ENCODE data around the gene TBC1D22A.

The TBC1D22A gene

DNA sequence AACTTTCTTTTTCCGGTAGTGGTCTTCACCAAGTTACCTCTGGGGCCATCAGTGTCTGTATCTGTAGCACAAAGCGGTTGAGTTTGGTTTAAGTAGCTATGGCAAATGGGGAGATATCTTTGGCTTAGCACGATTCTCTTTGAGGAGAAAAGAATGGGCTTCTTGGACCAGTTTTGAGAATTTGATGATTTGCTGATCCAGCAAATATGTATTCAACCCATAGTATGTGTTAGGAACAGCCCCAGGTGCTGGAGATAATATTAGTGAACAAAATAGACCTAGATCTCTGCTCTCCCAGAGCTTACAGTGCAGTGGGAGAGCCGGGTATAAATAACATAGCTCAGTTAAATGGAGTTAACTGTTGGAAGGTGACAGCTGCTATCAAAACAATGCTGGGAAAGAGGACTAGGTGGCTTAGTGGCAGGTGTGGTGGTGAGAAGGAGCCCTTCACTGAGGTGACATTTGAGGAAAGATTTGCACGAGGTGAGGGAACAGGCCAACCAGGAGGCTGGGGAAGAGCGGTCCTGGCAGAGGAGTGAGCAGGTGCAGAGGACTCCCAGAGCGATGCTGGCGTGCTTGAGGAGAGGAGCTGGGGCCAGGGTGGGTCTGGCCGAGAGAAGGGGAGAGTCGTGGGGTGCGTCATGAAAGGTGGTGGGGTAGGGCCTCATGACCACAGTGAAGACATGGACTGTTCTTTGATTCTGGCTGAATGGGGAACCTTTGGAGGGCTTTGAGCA is 5.0 kb downstream of the TBC1D22A start:
- no peak for DNase-seq
- TF ChIP-seq GATA1 (IDR thresholded peaks at IDR 0.05; ENCODE audit: low read depth, low read length): no peak
- TF ChIP-seq POLR2A (IDR thresholded peaks at IDR 0.05; ENCODE audit: low read length): no peak

DNA sequence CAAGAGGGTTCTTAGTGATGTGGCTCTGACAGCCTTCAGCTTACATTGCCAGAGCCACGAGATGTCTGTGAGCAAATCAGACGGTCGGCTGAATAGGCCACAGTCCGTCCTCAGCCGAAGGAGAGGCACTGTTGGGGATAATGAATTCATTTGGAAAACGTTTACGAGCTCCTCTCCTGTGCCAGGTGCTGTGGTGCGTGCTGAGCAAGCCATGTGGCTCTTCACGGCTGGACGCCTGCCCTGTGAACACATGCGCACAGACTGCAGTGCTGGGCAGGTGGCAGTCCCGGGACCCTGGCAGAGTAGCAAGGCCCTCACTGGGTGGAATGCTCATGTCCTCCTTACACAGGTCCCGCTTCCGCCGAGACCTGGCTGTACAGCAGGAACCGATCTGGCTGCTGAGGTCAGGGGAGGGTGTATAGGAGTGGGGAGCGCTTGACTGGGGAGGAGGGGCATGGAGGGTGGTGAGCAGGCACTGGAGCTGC is 6.8 kb downstream of the TBC1D22A start:
- no peak for TF ChIP-seq GATA1 (IDR thresholded peaks at IDR 0.05; ENCODE audit: low read depth, low read length)
- TF ChIP-seq POLR2A (IDR thresholded peaks at IDR 0.05; ENCODE audit: low read length): no peak
- no peak for DNase-seq

DNA sequence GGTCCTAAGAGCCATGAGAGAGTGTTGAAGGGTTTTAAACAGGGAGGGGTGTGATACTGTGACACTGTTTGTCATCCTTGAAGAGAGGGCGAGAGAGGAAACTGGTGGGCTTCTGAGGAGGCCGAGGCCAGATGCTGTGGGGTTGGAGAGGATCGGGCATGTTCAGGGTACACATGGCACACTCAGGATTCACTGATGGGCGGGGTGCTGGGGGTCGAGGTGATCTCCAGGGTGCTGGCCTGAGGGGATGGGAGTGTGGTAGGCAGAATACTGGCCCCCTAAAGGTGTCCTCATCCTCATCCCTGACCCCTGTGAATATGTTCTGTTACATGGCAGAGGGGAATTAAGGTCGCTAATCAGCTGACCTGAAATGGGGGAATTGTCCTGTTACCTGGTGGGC is 7.3 kb downstream of the TBC1D22A start:
- TF ChIP-seq GATA1 (IDR thresholded peaks at IDR 0.05; ENCODE audit: low read depth, low read length) (no peak), POLR2A (IDR thresholded peaks at IDR 0.05; ENCODE audit: low read length) (no peak)
- DNase-seq: no peak

DNA sequence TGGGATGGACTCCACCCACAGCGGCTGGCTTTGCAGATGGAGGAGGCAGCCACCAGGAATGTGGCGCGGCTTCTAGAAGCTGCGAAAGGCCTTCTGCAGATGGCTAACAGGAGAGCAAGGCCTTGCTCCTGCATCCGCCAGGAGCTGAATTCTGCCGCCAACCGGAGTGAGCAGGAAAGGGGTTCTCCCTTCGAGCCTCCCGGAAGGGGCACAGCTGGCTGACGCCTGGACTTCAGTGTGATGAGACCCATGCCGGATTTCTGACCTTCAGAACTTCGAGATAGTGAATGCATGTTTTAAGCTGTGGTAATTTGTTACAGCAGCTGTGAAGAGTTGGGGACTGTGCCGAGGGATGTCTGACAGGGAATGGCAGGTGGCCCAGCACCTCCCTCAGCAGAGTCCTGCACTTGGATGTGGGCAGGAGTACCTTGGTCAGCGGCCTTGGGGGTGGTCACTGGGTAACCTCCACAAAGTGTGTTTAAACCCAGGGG is 7.7 kb downstream of the TBC1D22A start:
- TF ChIP-seq POLR2A (IDR thresholded peaks at IDR 0.05; ENCODE audit: low read length) (no peak), GATA1 (IDR thresholded peaks at IDR 0.05; ENCODE audit: low read depth, low read length) (no peak)
- DNase-seq: no peak

DNA sequence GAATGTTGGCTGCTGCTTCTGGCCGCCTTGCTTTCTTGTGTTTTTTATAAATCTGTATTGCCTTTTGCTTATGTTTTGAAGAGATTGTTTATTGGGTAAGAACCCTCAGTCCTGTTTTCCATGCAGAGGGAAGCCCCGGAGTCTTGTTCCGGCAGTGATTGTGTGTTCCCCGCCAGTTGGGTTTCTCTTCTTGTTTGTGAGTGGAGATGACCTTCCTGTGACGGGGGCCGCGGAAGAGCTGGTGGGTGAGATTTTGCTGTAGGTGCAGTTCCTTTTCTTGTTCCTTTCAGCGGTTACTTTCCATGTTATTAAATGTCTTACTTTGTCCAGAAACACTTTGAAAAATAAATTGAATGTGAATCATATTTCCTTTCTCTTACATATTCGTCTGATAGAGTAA is 8.3 kb downstream of the TBC1D22A start:
- DNase-seq: no peak
- no peak for TF ChIP-seq GATA1 (IDR thresholded peaks at IDR 0.05; ENCODE audit: low read depth, low read length)
- no peak for TF ChIP-seq POLR2A (IDR thresholded peaks at IDR 0.05; ENCODE audit: low read length)

DNA sequence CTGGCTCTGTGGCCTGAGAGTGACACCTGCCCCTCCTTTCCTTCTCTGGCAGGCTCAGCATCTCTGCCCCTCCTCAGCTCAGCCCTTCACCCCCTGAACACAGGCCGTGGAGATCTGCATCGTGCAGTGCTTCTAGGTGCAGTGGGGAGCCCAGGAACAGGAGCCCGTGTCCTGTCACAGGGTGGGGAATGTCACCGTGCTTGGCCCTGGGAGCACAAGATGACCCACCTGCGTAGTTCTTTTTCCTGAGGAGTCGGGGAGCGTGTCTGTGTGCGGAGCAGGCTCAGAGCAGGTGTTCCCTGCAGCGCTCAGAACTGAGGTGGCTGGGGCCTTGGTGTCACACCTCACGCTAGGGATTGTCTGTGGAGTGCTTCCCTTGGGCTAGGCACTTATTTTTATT is 10.6 kb downstream of the TBC1D22A start:
- TF ChIP-seq GATA1 (IDR thresholded peaks at IDR 0.05; ENCODE audit: low read depth, low read length) (no peak), POLR2A (IDR thresholded peaks at IDR 0.05; ENCODE audit: low read length) (no peak)
- no peak for DNase-seq

DNA sequence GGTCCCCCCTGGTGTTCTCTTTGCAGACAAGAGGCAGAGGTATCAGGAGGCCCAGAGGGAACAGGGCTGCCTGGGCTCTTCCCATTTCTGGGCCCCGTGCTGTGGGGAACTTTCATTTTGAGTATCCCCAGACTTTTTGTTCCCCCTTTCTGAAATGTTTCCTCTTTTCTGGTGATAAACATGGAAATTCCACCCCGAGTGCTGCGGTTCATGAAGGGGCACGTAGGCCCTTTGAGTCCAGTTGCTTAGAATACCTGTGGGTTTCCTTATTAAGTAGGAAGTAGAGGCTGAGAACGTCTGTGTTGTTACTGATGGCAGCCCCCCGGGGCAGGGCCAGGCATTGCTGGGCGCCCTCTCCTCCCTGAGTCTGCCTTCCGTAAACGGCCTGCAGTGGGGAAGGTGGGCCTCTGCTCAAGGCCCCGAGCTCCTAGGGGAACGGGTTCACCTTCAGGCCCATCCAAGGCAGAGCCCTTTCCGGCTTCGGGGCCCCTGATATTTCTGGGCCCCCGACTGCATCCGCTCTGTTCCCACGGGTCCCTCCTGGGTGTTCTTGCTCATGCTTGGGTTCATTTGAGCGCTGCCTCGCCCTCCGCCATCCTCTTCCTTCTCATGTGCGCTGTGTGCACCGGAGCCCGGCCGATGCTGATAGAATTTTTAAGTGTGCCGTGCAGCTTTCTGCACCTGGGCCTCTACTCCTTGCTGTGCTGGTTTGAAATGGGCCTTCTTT is 12.0 kb downstream of the TBC1D22A start:
- TF ChIP-seq POLR2A (IDR thresholded peaks at IDR 0.05; ENCODE audit: low read length) (no peak), GATA1 (IDR thresholded peaks at IDR 0.05; ENCODE audit: low read depth, low read length) (no peak)
- no peak for DNase-seq

DNA sequence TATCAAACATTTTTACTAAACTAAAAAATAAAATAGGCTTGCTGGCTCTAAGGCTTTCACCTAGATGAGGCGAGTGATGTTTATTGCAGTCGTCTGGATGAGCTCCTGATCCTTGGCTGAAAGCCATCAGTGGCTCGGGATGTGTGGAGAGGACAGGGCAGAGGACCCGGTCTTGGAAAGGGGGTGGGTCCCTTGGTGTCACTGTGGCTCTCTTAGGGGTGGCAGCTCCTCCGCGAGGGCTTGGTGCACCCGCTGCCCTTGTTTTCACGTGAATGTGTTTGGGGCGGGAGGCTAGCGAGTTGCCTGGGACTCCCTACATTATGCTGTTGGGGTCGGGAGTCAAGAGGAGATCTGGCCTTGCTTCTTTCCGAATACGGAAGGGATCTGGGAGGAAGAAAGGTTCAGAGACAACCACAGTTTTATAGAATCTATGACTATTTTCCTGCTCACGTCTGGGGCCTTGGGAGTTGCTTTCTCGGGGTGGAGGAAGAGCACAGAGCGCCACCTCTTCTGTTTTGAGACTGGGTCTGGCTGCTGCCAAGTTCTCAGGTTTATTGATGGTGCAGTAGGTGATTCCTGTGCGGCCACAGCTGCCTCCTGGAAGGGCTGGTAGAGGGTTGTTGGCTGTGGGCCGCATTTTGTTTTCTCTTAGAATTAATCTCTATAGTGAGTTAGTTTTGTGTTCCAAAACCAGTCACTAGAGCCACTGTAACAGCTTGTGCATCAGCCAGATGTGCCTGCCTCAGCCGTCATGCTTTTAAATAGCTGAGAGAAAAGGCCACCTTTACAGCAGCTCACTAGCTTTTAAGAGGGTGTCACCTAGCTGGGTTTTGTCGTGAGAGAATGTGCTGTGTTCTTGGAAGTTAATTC is 12.8 kb downstream of the TBC1D22A start:
- TF ChIP-seq POLR2A (IDR thresholded peaks at IDR 0.05; ENCODE audit: low read length) (no peak), GATA1 (IDR thresholded peaks at IDR 0.05; ENCODE audit: low read depth, low read length) (no peak)
- no peak for DNase-seq

DNA sequence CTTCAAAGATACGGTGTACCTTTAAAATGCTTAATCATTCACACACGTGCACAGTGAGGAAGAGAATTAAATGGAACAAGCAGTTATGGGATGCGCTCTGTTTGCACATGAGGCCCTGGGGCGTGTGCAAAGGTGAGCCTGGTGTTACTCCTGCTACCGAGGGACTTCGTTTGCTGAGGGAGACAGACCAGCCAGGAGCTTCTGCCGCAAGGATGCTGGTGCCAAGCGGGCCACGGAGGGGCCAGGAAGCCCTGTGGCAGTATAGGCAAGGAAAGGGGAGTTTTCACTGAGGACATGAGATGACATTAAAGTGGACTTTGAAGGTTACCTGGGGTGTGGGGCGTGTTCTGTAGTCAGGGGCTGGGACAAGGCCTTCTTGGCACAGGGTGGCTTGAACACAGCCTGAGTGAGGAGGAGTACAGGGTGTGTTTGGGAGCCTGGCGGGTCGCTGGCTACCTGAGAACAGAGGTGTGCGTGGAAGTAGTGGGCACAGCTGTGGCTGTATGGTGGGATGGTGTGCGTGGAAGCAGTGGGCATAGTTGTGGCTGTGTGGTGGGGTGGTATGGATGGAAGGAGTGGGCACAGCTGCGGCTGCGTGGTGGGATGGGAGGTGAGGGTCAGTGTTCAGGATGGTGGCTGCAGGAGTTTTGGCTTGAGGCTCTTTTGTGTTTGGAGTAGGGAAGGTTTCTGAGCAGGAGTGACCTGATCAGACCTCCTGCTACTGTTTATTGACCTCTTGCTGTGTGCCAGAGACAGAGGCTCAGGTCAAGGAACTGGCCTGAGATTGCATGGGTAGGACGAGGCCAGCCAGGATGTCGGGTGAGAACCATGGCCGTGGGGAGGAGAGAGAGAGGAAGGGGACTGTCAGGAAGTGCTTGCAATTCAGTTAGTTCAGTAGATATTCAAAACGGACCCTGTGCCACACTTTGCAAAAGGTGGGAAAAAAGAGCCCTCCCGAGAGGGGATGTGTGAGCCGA is 13.7 kb downstream of the TBC1D22A start:
- no peak for TF ChIP-seq GATA1 (IDR thresholded peaks at IDR 0.05; ENCODE audit: low read depth, low read length)
- TF ChIP-seq POLR2A (IDR thresholded peaks at IDR 0.05; ENCODE audit: low read length): no peak
- DNase-seq: no peak

DNA sequence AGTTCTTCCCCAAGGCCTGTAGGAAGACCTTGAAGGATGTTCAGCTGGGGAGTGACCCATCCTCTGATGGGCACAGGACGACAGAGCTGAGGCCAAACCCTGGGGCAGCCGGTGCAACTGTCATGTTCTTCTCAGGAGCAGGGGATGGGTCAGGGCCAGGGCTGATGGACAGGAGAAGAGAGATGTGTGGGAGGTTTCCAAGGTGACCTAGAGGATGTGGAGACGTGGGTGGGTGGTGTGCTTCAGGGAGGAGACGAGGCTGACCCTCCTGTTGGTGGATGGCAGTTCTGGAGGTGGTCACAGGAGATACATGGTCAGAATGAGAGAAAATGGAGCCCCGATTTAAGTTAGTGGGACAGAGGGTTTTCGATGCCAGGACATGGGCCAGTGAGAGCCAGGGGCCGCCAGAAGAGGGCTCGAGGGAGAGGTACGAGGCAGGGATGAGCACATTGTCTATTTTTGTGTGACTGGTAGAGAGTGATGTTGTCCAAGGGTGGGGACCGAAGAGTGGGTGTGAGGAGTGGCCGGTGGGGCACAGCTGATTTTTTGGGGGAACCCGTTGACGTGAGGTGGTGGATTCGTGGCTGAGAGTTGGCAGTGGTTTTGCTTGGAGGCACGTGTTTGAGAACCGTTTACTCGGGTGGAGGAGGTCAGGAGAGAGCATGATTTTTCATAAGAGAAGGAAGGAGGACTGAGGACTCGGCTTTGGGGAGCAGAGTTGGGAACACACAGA is 14.6 kb downstream of the TBC1D22A start:
- DNase-seq: no peak
- TF ChIP-seq POLR2A (IDR thresholded peaks at IDR 0.05; ENCODE audit: low read length) (no peak), GATA1 (IDR thresholded peaks at IDR 0.05; ENCODE audit: low read depth, low read length) (no peak)

DNA sequence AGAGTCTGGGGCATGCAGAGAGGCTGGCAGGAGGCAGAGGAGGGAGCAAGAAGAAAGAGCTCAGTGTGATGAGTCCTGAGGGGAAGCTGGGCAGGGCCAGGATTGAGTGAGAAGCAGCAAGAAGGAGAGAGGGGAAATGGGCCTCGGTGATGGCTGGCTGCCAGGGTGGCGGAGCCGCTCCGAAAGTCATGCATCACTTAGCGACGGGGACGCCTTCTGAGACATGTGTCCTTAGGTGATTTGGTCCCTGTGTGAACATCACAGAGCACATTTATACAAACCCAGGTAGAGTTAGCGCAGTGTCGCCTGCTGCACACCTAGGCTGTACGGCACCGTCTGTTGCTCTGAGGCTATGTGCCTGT is 15.1 kb downstream of the TBC1D22A start:
- TF ChIP-seq GATA1 (IDR thresholded peaks at IDR 0.05; ENCODE audit: low read depth, low read length): no peak
- no peak for TF ChIP-seq POLR2A (IDR thresholded peaks at IDR 0.05; ENCODE audit: low read length)
- DNase-seq: peak in 1 of 2 experiments; percentile 39

DNA sequence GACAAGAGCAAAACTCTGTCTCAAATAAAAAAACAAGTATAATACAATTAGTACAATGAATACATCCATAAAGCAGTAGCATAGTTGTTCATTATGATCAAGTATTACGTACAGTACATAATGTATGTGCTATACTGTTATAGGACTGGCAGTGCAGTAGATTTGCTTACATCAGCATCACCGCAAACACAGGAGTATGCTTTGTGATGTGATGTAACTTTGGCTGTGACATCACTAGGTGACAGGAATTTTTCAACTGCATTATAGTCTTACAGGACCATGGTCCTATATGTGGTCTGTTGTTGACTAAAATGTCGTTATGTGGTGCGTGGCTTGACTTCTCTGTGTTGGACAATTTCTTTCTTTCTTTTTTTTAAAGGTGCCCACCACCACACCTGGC is 16.6 kb downstream of the TBC1D22A start:
- TF ChIP-seq POLR2A (IDR thresholded peaks at IDR 0.05; ENCODE audit: low read length): no peak
- no peak for TF ChIP-seq GATA1 (IDR thresholded peaks at IDR 0.05; ENCODE audit: low read depth, low read length)
- DNase-seq: no peak
